NOMO-1 treated with DMSO at 0.1 percent for 48 hours (cell line): ENCODE results near the gene IL17RA.
A peak's percentile ranks its signal among the peaks of the same experiment; 100 is the strongest.

Source experiments
- DNase-seq: peaks from one replicate; lab custom pipeline; 2025; ENCODE audit not compliant: unreplicated experiment; lab: John Stamatoyannopoulos, UW

Gene IL17RA

GRCh38 chr22:17106161-17106784 is 21.5 kb downstream of the IL17RA start:
- DNase-seq, result peak; percentile 66

GRCh38 chr22:17106785-17107546 is 22.2 kb downstream of the IL17RA start:
- peak; percentile 97 for DNase-seq

- DNase-seq, result no peak
Observed at GRCh38 chr22:17107547-17107810, 22.7 kb downstream of the IL17RA start.

- no peak for DNase-seq
Observed at GRCh38 chr22:17108256-17109112, 23.7 kb downstream of the IL17RA start.

GRCh38 chr22:17109113-17109865 is 24.5 kb downstream of the IL17RA start:
- DNase-seq, result no peak

- DNase-seq, result no peak
Observed at GRCh38 chr22:17109976-17110375, 25.2 kb downstream of the IL17RA start.

- no peak for DNase-seq
Observed at GRCh38 chr22:17110791-17111550, 26.2 kb downstream of the IL17RA start.

GRCh38 chr22:17112491-17113042 is 27.8 kb downstream of the IL17RA start:
- no peak for DNase-seq

- DNase-seq, result no peak
Observed at GRCh38 chr22:17113600-17113999, 28.8 kb downstream of the IL17RA start.

GRCh38 chr22:17114173-17114897 is 29.5 kb downstream of the IL17RA start:
- no peak for DNase-seq

- no peak for DNase-seq
Observed at GRCh38 chr22:17114898-17115235, 30.1 kb downstream of the IL17RA start.

GRCh38 chr22:17115236-17115635 is 30.4 kb downstream of the IL17RA start:
- no peak for DNase-seq

- peak; percentile 33 for DNase-seq
Observed at GRCh38 chr22:17115945-17116565, 31.3 kb downstream of the IL17RA start.

- DNase-seq, result no peak
Observed at GRCh38 chr22:17116572-17117330, 32.0 kb downstream of the IL17RA start.

- DNase-seq, result no peak
Observed at GRCh38 chr22:17117400-17117799, 32.6 kb downstream of the IL17RA start.

GRCh38 chr22:17117890-17118289 is 33.1 kb downstream of the IL17RA start:
- DNase-seq, result peak; percentile 38

- DNase-seq, result no peak
Observed at GRCh38 chr22:17118342-17118741, 33.5 kb downstream of the IL17RA start.

- DNase-seq, result peak; percentile 12
Observed at GRCh38 chr22:17119481-17120202, 34.8 kb downstream of the IL17RA start.
